Prostate gland (tissue), 2 donors: ENCODE data around the gene RSAD2.

Source experiments
- POLR2AphosphoS5 ChIP-seq: sonication (generic); formaldehyde crosslinking; IDR thresholded peaks from one replicate; pipeline ENCODE4 v1.6.1; 2017; ENCODE audit warnings: antibody characterized with exemption
- TF ChIP-seq, protein P1 (sequence below), 4 experiments: fragments of 200-600 bp in 2 of 4; fragments of 450-650 bp in 2 of 4; sonication (generic) in 2 of 4; IDR thresholded peaks; 1 replicate in 3 of 4; 2 replicates in 1 of 4; pipeline ENCODE4 v1.5.1; 2016 to 2019; ENCODE audit warnings: antibody characterized with exemption in 4 of 4, mild to moderate bottlenecking in 2 of 4, moderate library complexity in 2 of 4

DNA sequence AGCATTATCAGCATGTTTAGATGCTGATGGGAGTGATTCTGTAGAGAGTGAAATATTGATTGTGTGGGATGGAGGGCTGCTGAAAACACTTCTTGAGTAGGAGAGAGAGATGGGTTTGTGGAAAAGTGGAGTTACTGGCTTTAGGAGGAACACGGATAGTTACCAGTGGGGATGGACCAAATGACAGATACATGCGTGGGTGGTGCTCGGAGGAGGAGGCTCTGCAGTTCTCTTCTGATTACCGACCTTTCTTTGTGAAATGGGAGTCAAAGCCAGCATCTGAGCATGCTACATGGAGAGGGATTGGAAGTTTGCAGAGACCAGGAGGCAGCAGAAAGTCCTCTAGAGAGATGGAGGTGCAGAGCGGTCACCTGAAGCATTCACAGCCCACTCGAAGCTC, 65.9 kb downstream of the RSAD2 start:
- TF ChIP-seq, protein P1, sequence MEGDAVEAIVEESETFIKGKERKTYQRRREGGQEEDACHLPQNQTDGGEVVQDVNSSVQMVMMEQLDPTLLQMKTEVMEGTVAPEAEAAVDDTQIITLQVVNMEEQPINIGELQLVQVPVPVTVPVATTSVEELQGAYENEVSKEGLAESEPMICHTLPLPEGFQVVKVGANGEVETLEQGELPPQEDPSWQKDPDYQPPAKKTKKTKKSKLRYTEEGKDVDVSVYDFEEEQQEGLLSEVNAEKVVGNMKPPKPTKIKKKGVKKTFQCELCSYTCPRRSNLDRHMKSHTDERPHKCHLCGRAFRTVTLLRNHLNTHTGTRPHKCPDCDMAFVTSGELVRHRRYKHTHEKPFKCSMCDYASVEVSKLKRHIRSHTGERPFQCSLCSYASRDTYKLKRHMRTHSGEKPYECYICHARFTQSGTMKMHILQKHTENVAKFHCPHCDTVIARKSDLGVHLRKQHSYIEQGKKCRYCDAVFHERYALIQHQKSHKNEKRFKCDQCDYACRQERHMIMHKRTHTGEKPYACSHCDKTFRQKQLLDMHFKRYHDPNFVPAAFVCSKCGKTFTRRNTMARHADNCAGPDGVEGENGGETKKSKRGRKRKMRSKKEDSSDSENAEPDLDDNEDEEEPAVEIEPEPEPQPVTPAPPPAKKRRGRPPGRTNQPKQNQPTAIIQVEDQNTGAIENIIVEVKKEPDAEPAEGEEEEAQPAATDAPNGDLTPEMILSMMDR (IDR thresholded peaks at IDR 0.05) = no peak
- no peak for TF ChIP-seq POLR2AphosphoS5
